HG03342 (cell line): ENCODE results near the gene TTLL3.
A peak's percentile ranks its signal among the peaks of the same experiment; 100 is the strongest.
"Not testable (repeated sequence)": the region's sequence is repeated elsewhere in the genome, so short reads cannot be mapped to it uniquely, and the experiment has no call there.

Source experiments
- ATAC-seq: cut with Tn5 transposase; IDR thresholded peaks from one replicate; pipeline ENCODE4 v1.9.1; 2021; ENCODE audit warnings: mild to moderate bottlenecking, moderate library complexity; ENCODE audit not compliant: unreplicated experiment

TTLL3 gene, protein sequence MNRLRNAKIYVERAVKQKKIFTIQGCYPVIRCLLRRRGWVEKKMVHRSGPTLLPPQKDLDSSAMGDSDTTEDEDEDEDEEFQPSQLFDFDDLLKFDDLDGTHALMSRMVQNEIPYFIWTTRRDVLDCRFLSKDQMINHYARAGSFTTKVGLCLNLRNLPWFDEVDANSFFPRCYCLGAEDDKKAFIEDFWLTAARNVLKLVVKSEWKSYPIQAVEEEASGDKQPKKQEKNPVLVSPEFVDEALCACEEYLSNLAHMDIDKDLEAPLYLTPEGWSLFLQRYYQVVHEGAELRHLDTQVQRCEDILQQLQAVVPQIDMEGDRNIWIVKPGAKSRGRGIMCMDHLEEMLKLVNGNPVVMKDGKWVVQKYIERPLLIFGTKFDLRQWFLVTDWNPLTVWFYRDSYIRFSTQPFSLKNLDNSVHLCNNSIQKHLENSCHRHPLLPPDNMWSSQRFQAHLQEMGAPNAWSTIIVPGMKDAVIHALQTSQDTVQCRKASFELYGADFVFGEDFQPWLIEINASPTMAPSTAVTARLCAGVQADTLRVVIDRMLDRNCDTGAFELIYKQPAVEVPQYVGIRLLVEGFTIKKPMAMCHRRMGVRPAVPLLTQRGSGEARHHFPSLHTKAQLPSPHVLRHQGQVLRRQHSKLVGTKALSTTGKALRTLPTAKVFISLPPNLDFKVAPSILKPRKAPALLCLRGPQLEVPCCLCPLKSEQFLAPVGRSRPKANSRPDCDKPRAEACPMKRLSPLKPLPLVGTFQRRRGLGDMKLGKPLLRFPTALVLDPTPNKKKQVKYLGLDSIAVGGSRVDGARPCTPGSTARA

GRCh38 chr3:9809615-9810432 is at the start of gene TTLL3:
TTLL3 (plus strand) TSS chr3:9810262; CDS start chr3:9810662, 400 bp downstream.
- peak; percentile 42 for ATAC-seq

- ATAC-seq = no peak
These were observed 49.1 kb upstream of the TTLL3 start for GRCh38 chr3:9760779-9761505.

DNA sequence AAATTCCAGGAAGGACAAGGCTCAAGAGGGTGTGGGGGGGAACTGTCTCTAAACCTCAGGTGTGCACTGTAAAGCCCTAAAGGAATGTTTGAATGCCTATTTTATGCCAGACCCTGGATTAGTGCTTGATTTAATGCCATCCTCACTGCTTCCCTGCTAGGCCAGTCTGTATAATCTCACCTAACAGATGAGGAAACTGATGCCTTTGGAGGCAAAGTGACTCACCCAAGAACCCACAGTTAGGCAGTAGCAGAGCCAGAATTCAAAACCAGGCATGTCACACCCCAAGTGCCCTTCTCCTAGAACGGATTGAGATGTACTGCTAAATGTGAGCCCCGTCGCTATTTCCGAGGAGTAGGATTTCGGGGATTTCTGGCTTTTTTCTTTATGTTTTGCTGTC is 48.1 kb upstream of the TTLL3 start:
- ATAC-seq = no peak

DNA sequence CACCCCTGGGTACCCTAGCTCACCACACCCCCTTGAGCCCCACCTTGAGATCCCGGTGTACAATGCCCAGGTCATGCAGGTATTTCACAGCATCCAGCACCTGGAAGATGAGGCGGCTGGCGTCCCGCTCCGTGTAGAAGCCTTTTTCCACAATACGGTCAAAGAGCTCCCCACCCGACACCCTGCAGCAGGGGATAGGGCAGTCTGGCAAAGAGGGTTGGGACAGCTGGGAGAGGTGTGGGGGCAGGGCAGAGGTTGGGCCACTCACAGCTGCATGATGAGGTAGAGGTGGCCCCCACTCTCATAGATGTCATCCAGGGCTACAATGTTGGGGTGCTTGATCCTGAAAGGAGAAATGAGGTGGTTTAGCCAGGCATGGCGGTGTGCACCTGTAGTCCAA is 47.2 kb upstream of the TTLL3 start:
- no peak for ATAC-seq

DNA sequence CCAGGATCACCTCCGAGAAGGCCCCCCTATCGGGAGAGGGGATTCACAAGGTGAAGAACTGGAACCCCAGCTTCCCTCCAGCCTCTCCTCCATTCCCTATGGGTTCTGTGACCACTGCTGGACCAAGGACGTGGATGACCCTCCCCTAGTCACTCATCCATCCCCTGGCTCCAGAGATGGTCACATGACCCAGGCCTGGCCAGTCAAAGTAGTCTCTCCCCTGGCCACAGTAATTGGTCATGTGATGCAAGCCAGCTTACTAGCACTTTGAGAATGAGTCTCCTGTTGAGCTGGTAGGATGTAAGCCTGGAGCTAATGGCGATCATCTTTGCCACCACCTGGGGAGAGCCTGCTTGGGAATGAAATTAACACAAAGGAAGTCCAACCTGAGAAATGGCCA is 44.2 kb upstream of the TTLL3 start:
- no peak for ATAC-seq

- no peak for ATAC-seq
These were observed 42.6 kb upstream of the TTLL3 start for GRCh38 chr3:9767418-9767817.

DNA sequence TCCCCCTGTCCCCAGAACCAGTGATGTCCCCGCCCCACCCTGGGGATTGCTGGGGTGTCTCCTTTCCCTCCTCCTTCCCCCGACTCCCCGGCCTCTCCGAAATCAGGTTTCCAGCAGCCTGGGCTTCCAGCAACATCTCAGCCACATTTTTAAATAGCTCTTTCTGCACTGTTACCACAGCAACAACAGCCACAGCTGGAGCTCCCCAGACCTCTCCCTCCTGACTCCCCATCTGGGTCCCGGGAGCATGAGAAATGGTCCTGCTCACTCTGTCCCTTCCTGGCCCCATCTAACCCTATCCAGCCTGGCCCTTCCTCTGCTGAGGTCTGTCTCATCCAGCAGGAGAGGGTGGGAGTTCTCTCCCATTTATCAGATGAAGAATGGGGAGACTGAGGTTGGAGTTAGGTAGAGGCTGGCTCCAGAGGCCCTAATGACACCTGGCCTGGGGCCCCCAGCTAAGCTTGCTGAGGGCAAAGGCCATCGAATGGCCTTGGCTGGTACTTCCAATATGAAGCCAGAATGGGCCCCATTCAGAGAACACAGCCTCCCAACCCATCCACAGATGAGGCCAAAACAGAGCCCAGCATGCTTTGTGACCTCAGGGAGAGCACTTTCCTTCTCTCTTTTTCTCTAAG is 41.8 kb upstream of the TTLL3 start:
- no peak for ATAC-seq

DNA sequence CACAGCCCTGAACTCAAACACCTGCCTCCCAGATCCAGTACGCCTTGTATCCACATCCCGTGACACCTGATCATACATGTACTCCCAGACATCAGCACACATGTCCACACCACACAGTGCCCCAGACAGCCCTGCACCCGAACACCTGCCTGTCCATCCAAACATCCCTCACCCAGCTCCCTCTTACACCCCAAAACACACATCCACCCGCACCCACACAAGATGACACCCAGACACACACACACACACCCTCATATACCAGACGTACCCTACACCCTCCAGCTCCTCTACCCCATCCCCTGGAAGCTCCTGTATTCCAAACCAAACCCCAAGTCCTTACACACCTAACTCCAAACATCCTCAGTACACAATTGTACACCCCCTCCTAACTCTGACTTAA is 41.0 kb upstream of the TTLL3 start:
- no peak for ATAC-seq

DNA sequence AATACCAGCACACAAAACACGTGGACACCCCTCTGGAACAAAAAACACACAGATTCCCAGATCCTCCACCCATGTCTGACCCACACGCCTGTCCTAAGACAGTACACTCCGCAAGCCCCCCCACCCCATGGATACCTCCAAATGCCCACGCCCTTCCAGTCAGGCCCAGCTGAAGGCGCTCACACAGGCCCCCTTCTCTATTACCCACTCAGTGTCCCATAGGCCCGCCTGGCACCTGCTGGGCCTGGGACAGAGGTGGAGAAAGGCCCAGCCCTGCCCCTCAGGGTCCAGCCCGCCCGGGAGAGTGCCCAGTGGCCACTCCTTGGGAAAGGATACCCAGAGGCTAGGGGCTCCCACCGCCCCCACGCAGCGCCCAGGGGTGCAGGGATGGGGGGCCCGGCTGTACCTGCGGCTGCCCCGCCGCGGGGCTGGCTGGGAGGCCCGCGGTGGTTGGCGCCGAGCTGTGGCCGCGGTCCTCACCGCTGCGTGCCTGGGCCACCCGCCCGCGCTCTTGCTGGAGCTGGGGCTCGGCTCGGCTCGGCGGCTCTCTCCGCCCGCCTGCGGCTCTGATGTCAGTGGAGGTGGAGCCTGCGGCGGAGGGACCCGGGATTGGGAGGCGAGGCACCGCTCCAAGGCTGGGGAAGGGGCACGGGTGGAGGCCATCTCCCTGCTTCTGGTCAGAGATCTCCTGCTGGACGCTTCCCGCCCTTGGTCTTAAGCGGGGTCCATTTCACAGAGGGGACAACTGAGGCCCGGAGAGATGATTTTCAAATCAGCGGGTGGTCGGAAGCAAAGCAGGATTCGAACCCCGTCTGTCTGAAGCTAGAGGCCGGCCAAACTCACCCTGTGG is 40.4 kb upstream of the TTLL3 start, which contains the start of gene CAMK1:
CAMK1 (minus strand) TSS at position 522 of the 850 bp plus-strand sequence. CDS start 2,198 bp downstream, outside the sequence.
- peak; percentile 51 for ATAC-seq

- no peak for ATAC-seq
These were observed 39.7 kb upstream of the TTLL3 start for GRCh38 chr3:9770276-9770812.

- not testable (repeated sequence) for ATAC-seq
These were observed 39.1 kb upstream of the TTLL3 start for GRCh38 chr3:9771007-9771406.

DNA sequence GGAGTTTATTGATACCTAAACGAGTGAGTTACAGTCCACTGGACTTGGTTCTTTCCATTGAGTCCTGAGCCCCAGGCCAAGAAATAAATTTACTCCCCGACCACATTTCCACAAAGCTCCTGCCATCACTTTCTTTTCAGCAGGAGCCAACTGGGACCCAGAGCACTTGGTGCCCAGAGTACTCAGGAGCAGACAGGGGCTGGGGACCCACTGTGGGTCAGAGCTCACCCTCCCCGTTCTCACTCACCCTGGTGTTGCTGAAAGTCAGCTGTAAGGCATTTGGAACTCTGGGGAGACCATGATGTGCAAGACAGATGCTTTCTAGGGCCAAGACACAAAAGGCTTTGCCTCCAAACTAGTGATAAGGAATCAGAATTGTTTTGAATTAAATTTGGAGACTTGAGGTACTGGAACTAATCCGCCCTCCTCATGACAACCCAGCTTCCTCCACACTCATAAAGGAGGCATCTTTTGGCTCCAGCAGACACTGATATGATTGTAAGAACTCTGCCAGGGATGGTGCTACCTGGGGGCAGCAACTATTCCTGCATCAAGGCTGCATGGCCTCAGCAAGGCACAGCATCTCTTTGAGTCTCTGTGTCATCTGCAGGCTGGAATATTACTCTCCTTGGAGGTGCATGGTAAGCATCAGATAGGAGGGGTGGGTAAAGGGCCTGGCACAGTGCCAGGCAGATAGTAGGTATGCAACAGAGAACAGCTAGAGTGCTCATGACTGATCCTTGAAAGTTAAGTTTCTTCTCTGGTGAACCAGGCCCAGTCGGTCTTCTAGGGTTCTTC is 33.0 kb upstream of the TTLL3 start:
- ATAC-seq = no peak

DNA sequence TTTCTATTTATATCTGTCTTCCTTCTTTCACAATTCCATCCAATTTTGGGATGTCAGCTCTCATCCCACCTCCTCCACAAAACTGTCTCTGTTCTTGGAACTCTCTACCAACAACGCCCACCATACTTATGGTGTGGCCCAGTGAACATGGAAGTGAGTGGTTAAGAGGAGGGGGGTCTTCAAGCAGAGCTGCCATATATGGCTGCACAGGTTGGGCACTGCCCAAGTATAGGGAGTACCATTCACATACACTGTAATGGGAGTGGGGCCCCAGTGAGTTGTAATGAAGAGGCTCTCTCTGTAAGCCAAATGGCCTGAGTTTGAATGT is 32.4 kb upstream of the TTLL3 start:
- no peak for ATAC-seq

DNA sequence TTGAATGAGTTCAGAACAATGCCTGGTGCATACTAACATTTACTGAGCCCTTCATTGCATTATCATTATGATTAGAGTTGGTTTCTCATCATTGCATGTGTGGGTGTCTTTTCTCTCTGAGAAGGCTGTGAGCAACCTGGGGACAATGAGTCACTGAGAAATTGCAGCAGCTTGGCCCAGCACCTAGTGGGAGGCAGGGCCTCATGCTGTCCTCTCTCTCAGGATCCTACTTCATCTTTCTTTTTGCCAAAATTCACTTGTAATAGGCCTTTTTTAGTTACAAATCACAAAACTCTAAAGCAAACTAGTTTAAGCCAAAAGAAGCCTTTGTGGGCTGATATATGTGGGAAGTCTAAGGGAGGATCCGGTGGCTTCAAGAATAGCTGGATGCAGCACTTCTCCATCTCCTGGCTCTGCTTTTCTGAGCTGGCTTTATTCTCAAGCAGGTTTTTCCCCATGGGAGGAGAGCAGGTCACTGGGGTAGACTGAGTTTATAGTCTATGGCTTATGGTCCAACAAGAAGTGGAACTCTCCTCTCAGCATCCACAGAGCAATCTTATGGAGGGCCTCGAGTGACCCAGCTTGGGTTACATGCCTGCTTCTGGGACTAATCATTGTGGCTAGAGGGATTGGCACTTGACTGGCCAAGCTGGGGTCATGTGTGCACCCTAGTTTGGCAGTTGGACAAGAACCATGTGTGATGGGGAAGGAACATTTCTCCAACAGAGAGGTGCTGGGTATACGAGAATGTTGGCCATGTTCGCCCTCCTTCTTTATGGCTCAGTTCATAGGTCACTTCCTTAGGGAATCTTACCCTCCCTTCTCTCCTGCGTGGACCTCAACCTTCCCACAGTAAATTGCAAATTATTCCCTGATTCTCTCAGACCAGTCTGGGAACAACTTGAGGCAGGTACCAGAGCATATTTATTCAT is 31.7 kb upstream of the TTLL3 start:
- ATAC-seq = no peak

- ATAC-seq = no peak
These were observed 30.9 kb upstream of the TTLL3 start for GRCh38 chr3:9779075-9779593.

DNA sequence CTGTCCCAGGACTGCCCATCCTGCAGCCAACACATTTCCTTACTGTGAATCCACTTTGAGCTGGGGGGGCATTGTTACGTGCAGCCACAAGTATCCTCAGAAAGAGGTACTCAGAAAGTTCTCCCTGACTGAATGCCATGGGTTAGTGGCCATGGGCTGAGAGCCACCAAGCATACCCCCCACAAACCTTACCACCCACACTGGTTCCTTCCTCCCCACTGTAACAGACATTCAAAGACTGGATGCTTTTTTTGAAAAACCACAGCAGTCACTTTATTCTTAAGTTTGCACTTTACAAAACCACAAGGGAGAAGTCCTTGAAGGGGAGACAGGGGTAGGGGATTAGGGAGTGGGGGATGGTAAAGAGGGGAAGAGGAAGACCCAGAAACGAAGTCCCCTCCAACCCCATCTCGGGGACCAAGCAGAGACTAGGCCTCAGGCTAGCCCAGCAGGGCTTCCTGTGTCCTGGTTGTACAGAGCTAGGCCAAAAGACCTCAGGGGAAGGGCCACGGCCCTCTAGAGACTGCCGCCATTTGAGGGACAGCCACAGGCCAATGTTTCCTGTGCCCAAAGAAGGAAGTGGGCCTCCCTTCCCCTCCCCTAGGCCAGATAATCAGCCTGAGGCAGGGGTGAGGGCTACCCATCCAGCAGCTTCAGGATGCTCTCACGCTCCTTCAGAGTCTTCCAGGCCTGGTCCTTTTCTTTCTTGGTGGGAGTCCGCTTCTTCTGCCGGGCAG is 30.2 kb upstream of the TTLL3 start:
- ATAC-seq = peak; percentile 53
